Right lobe of liver (tissue), 6 donors: ENCODE measurements around the gene GMIP. TPM values are rescaled to one million over a fixed set of nuclear protein-coding genes. Genes with fewer than 3 reads are reported as not detected.
"Not testable (repeated sequence)": the region's sequence is repeated elsewhere in the genome, so short reads cannot be mapped to it uniquely, and the experiment has no call there.

Source experiments
- ATAC-seq, 4 donors: fragments of 200-7000 bp; cut with Tn5 transposase; one replicate each; pipeline ENCODE4 v1.9.1; 2020; ENCODE audit warnings: mild to moderate bottlenecking in 4 of 4, moderate library complexity in 4 of 4
- DNase-seq, 3 donors: peaks; one replicate each; pipeline ENCODE4 v3.0.0-alpha.2; 2020
- H3K27ac ChIP-seq, 3 donors: fragments of 200-600 bp; one replicate each; pipeline ENCODE4 v1.8.0; 2022
- H3K27me3 ChIP-seq, 2 donors: fragments of 200-600 bp; one replicate each; pipeline ENCODE4 v1.8.0; 2022
- H3K36me3 ChIP-seq, 4 donors: fragments of 200-600 bp; sonication (generic) in 1 of 4; one replicate each; pipeline versions ENCODE4 v1.5.1 to v1.8.0; 2017 to 2022; ENCODE audit warnings: control low read depth in 1 of 4
- H3K4me1 ChIP-seq, 4 donors: fragments of 200-600 bp; sonication (generic) in 1 of 4; one replicate each; pipeline versions ENCODE4 v1.5.1 to v1.8.0; 2017 to 2022; ENCODE audit warnings: control low read depth in 1 of 4
- H3K4me3 ChIP-seq, 3 donors: fragments of 200-600 bp; one replicate each; pipeline ENCODE4 v1.8.0; 2022
- H3K9me3 ChIP-seq, 4 donors: fragments of 200-600 bp; sonication (generic) in 1 of 4; one replicate each; pipeline versions ENCODE4 v1.5.1 to v1.8.0; 2017 to 2022; ENCODE audit warnings: control low read depth in 1 of 4
- CTCF ChIP-seq, 4 donors: fragments of 200-600 bp in 3 of 4; fragments of 450-650 bp in 1 of 4; IDR thresholded peaks; one replicate each; pipeline versions ENCODE4 v1.5.1 to v1.8.0; 2016 to 2022; ENCODE audit warnings: antibody characterized with exemption in 4 of 4, mild to moderate bottlenecking in 2 of 4
- POLR2A ChIP-seq: fragments of 450-650 bp; IDR thresholded peaks from one replicate; pipeline ENCODE4 v1.6.1; 2017; ENCODE audit warnings: antibody characterized with exemption, mild to moderate bottlenecking
- WGBS: methylation state at CpG from one replicate; pipeline ENCODE4 v1.1.6; 2018; ENCODE audit warnings: low coverage, low lambda C conversion rate; ENCODE audit not compliant: insufficient coverage; ENCODE audit errors: missing lambda C conversion rate; 5-methylcytosine and 5-hydroxymethylcytosine counted together
- intact Hi-C, 2 donors: fragments of 100-400 bp; cut with DNase I; formaldehyde crosslinking; loops; one replicate each; pipeline versions ENCODE4 v1.11.2 to v1.14.1; 2022
- total RNA-seq, 6 experiments: library from RNA; depleted of rRNA in 2 of 6; stranded (reverse); fragments of >200 nt in 2 of 6; fragmentation: NEBNext Ultra II Directional in 3 of 6; extraction: Animal tissue kit (Norgen Biotek cat#: 25700) in 3 of 6; gene quantifications; one replicate each; pipeline versions ENCODE4 v1.1.0 to v1.2.4, GENCODE V29; 2016 to 2023
- donor health status: DM: no; HTN: yes; CAD: no.
- donor health status: DM: no; HTN: no; CAD: no.
- donor health status: DM: no; HTN: no; CAD: no.
- donor health status: DM: no; HTN: yes; CAD: no.
- donor health status: DM: no; HTN: yes; CAD: no.

Gene GMIP
- total RNA-seq, 6 experiments from 2014 or later = 3.5 to 8.0 (median 4.4) TPM

- no peaks in the 10 kb centered on the region for H3K27me3 ChIP-seq
- H3K9me3 ChIP-seq = peaks cover 0 to 2% (median 0%) of the 10 kb centered on the region in 4 donors
- no peaks in the 10 kb centered on the region for H3K4me1 ChIP-seq
- DNase-seq (no peak), ATAC-seq (no peak)
- intact Hi-C loops = no loop called here
- H3K36me3 ChIP-seq = no peaks in the 10 kb centered on the region
- H3K4me3 ChIP-seq = no peak overlapping the region
- H3K27ac ChIP-seq = no peak overlapping the region
- WGBS = 100% methylated on average over 4 of the region's 6 CpGs
- TF ChIP-seq CTCF (IDR thresholded peaks at IDR 0.05) (no peak), POLR2A (no peak)
These were observed 43.1 kb upstream of the GMIP start for GRCh38 chr19:19686580-19686979.

GRCh38 chr19:19686119-19686518 is 42.7 kb upstream of the GMIP start:
- DNase-seq, intact Hi-C loops, H3K36me3 ChIP-seq, H3K4me1 ChIP-seq, H3K27me3 ChIP-seq, ATAC-seq, H3K9me3 ChIP-seq, H3K27ac ChIP-seq, H3K4me3 ChIP-seq: not testable (repeated sequence)
- over 99% methylated on average over 15 of the region's 15 CpGs for WGBS

- 94% methylated on average over 20 of the region's 20 CpGs for WGBS
- H3K9me3 ChIP-seq = peaks cover 0 to 39% (median 14%) of the 10 kb centered on the region in 4 donors
- intact Hi-C loops = no loop called here
- ATAC-seq (no peak), DNase-seq (no peak)
- no peaks in the 10 kb centered on the region for H3K4me1 ChIP-seq
- H3K4me3 ChIP-seq = no peak overlapping the region
- H3K27me3 ChIP-seq = no peaks in the 10 kb centered on the region
- no peak overlapping the region for H3K27ac ChIP-seq
- no peak for TF ChIP-seq CTCF (IDR thresholded peaks at IDR 0.05)
- no peak for TF ChIP-seq POLR2A
- peaks cover 0 to 36% (median 6%) of the 10 kb centered on the region in 4 donors for H3K36me3 ChIP-seq
These were observed 36.0 kb upstream of the GMIP start for GRCh38 chr19:19679176-19680073.

- intact Hi-C loops = no loop called here
- DNase-seq (no peak), ATAC-seq (no peak)
- no peak for TF ChIP-seq POLR2A
- no peak for TF ChIP-seq CTCF (IDR thresholded peaks at IDR 0.05)
- Histone ChIP-seq H3K27me3 (no peaks in the 10 kb centered on the region), H3K36me3 (peaks cover 0 to 36% (median 6%) of the 10 kb centered on the region in 4 donors), H3K27ac (no peak overlapping the region), H3K4me3 (no peak overlapping the region), H3K9me3 (peaks cover 0 to 39% (median 13%) of the 10 kb centered on the region in 4 donors), H3K4me1 (no peaks in the 10 kb centered on the region)
- WGBS = 94% methylated on average over 5 of the region's 7 CpGs
These were observed 34.1 kb upstream of the GMIP start for GRCh38 chr19:19677579-19677978.

- intact Hi-C loops = no loop called here
- peaks cover 0 to 24% (median 11%) of the 10 kb centered on the region in 4 donors for H3K9me3 ChIP-seq
- TF ChIP-seq CTCF (IDR thresholded peaks at IDR 0.05) (no peak), POLR2A (no peak)
- no peak for ATAC-seq
- 96% methylated on average over 6 of the region's 6 CpGs for WGBS
- H3K36me3 ChIP-seq = peaks cover 0 to 29% (median 4%) of the 10 kb centered on the region in 4 donors
- no peak for DNase-seq
- H3K4me3 ChIP-seq = no peak overlapping the region
- no peak overlapping the region for H3K27ac ChIP-seq
- H3K4me1 ChIP-seq = no peaks in the 10 kb centered on the region
- H3K27me3 ChIP-seq = no peaks in the 10 kb centered on the region
These were observed 30.9 kb upstream of the GMIP start for GRCh38 chr19:19674315-19674714.
